ENCODE measurements around the gene SETDB1.

SETDB1 gene

DNA sequence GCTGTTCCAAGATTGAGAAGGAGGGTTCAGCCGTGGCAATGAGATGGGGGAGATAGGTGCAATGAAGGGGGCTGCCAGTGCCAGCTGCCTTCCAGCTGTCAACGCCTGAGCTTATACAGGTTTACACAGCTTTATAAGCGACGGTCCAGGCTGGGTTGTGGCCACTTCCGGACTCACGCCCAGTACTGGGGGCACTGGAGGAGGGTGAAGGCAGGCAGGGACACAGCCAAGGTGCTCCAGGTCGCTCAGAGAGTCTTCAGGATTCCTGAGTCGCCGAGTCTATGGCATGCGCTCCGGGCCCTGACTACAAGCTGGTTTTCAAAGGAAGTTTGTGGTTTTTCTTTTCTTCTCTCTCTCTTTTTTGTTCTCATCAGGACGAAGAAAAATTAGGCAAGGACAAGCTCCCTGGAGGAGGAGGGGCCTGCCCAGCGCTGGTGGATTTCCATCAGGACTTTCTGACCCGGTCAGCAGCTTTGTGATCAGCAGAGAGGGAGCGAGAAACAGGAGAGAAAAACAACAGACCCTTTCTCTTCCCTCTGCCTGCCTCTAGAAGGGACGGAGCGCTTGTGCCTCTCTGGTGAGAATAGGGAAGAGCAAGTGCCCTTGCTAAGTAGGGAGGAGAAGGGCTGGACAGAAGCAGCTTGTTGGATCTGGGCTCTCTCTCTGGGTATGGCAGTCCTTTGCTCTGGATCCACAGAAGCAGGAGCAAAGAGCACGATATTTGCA lies 80.3 kb downstream of the SETDB1 start, which contains the start of gene MINDY1:
TSS of gene MINDY1 (minus strand) at position 576 of the 726 bp plus-strand sequence. CDS start 4,285 bp downstream, outside the sequence.
- peak; percentile 72 to 78 for DNase-seq

- DNase-seq, result no peak
These were observed 81.7 kb downstream of the SETDB1 start for GRCh38 chr1:151007853-151008243.

- peak; percentile 98 to 99 for DNase-seq
These were observed 82.4 kb downstream of the SETDB1 start, which contains the start of gene PRUNE1 for GRCh38 chr1:151008244-151009205. Gene PRUNE1 (plus strand): TSS chr1:151008449. CDS start chr1:151008633, 184 bp downstream.

DNA sequence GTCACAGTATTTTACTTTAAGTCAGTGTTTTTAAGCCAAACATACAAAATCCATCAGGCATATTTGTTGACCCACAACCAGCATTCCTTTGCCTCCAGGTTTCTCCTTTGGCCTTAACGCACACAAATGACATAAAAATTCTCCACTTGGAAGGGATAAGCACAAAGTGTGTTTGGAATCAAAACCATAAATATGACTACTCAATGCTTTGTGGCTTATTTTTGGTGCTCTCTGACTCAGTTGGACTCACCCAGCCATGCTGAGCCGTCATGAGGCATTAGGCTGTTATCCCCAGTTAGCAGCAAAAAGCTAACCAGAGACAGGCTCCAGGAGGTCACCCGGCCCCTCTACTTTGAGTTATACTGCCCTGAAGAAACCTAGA lies 83.0 kb downstream of the SETDB1 start:
- DNase-seq, result no peak

DNA sequence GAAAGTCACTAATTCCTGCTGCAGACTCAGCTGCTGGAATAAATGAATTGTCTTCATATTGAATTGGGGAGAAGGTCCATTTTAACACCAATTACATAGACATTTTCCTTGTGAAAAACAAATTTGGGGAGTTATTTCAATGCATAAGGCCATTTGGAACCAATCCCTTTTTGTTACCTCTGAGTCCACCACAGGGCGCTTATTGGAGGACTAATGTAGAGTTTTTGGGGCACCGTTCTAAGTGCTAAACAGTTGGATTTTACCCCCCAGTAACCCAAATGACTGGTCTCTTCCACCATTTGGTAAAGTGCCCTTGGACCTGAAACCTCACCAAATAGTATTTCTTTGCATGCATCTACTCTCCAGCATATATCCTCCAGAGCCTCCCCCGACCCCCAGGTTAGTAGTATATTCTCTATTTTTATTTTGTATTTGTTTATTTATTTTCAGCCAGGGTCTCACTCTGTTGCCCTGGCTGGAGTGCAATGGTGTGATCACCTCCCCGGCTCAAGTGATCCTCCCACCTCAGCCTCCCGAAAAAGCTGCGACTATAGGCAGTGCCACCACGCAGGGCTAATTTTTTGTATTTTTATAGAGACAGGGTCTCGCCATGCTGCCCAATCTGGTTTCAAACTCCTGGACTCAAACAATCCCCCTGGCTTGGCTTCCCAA lies 83.6 kb downstream of the SETDB1 start:
- DNase-seq, result no peak

GRCh38 chr1:151010346-151010726 lies 84.2 kb downstream of the SETDB1 start:
- no peak for DNase-seq

DNA sequence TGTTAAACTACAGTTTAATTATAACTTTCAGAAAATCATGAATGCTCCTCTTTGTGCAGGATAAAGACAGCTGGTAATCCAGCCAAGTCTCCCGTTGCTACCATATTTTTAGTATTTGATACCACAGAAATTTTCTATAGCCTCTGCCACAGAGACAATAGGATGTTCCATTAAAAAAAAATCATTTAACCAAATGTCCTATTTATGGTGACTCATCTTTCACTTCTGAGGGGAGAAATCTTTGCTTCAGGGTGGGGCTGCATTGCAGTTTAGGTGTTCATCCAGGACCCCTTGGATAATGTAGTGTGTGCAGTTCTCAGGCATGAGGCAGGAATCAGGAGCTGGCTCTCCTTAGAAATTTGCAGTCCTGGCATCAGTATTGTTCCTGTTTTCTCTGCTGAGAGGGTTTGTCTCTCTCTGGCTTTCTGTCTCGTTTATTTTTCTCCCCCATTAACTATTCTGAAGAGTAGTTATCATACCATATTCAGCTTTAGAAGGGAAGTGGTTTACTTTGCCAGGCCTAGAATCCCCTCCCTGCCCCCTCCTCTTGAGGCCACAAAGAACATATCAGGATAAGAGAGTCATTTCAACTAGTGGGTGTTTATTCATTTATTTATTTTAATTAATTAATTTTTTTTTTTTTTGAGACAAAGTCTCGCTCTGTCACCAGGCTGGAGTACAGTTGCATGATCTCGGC lies 85.1 kb downstream of the SETDB1 start:
- no peak for DNase-seq

- DNase-seq, result no peak
These were observed 86.7 kb downstream of the SETDB1 start for GRCh38 chr1:151012684-151013471.

DNA sequence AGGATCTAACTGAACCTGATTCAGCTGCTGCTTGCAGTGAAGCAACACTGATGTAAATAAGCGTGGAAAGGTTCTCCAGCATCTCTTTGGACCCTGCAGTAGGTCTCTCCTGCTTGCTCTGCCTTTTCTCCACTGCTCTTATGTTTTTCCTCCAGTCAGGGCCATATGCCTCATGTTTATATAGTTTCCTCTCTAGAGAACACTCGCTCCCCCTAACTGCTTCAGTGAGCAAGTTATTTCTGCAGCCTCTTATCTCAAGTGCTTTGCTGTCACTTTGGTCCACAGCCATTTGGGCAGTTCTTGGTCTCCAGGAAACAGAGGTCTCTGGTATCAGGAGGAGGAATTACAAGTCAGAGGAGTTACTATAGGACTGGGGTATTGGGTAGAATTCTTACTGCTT lies 87.4 kb downstream of the SETDB1 start:
- DNase-seq, result no peak

Measured in inflammatory macrophage (primary cell).